Astrocyte of the cerebellum (primary cell): ENCODE results near the gene EPN1.
"Not testable (repeated sequence)": the region's sequence is repeated elsewhere in the genome, so short reads cannot be mapped to it uniquely, and the experiment has no call there.

Experiments used
- DNase-seq: peaks from one replicate; pipeline ENCODE4 v3.0.0-alpha.2; 2011; ENCODE audit warnings: low read depth
- H3K4me3 ChIP-seq: 2 replicates; pipeline ENCODE4 v1.5.1; 2011; ENCODE audit warnings: mild to moderate bottlenecking, low read depth, low read length, moderate library complexity
- in situ Hi-C: cut with HindIII; loops from 2 replicates; pipeline ENCODE4 v1.10.0; 2017; ENCODE audit warnings: low sequenced_read_pairs
- TF ChIP-seq, protein P1 (sequence below): IDR thresholded peaks from 2 replicates; pipeline ENCODE4 v1.5.1; 2012; ENCODE audit warnings: low read length, low read depth, moderate library complexity, mild to moderate bottlenecking; ENCODE audit errors: missing control alignments

The EPN1 gene

GRCh38 chr19:55720214-55720746 lies 45.3 kb downstream of the EPN1 start:
- TF ChIP-seq, protein P1, sequence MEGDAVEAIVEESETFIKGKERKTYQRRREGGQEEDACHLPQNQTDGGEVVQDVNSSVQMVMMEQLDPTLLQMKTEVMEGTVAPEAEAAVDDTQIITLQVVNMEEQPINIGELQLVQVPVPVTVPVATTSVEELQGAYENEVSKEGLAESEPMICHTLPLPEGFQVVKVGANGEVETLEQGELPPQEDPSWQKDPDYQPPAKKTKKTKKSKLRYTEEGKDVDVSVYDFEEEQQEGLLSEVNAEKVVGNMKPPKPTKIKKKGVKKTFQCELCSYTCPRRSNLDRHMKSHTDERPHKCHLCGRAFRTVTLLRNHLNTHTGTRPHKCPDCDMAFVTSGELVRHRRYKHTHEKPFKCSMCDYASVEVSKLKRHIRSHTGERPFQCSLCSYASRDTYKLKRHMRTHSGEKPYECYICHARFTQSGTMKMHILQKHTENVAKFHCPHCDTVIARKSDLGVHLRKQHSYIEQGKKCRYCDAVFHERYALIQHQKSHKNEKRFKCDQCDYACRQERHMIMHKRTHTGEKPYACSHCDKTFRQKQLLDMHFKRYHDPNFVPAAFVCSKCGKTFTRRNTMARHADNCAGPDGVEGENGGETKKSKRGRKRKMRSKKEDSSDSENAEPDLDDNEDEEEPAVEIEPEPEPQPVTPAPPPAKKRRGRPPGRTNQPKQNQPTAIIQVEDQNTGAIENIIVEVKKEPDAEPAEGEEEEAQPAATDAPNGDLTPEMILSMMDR: no peak
- in situ Hi-C loops: no loop called here
- no peak for DNase-seq

DNA sequence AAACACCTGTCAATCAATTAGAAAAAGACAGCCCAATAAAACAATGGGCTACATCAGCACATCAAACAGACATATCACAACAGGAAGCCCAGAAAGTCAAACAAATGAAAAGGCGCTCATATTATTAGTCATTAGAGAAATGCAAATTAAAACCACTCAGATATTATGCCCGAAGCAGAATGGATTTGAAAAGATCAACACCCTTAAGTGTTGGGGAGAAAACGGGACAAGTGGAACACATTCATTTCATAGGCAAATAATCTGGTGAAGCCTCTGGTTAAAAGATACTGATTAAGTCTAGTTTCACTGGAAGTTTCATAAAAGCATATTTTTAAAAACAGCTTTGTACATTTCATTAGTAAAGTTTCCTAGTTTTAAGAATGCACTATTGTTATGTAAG lies 45.8 kb downstream of the EPN1 start:
- H3K4me3 ChIP-seq: no peak overlapping the region
- in situ Hi-C loops: no loop called here
- TF ChIP-seq, protein P1: no peak

More at GRCh38 chr19:55720214-55720746, 45.3 kb downstream of the EPN1 start:
- H3K4me3 ChIP-seq: no peak overlapping the region

GRCh38 chr19:55723491-55723890 lies 48.5 kb downstream of the EPN1 start:
- TF ChIP-seq, protein P1: no peak
- no peak for DNase-seq
- H3K4me3 ChIP-seq: no peak overlapping the region
- in situ Hi-C loops: no loop called here

More for the DNA sequence above, 45.8 kb downstream of the EPN1 start:
- DNase-seq: no peak

GRCh38 chr19:55730378-55730777 lies 55.4 kb downstream of the EPN1 start:
- in situ Hi-C loops, DNase-seq, H3K4me3 ChIP-seq: not testable (repeated sequence)

- no peak within 1 kb of the TSS for H3K4me3 ChIP-seq
- DNase-seq: no peak
- in situ Hi-C loops: no loop called here
- TF ChIP-seq, protein P1: no peak
These were observed 63.3 kb downstream of the EPN1 start, which contains the start of gene NLRP9 for GRCh38 chr19:55738302-55738701. Gene NLRP9 (minus strand): TSS chr19:55738402. CDS start chr19:55738374, 28 bp downstream.

DNA sequence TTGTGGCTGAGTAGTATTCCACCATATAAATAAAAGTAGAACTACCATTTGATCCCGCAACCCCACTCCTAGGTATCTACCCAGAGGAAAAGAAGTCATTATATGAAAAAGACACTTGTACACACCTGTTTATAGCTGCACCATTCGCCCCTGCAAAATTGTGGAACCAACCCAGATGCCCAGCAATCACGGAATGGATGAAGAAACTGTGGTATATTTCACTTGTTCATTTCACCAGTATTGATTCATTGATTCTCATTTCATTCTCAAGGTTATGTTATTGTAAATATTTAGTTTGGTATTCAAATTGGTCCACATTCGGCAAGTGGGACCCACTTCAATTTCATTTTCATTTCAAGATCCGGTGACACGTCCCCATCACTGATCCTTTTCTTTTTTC lies 75.7 kb downstream of the EPN1 start:
- no peak overlapping the region for H3K4me3 ChIP-seq
- in situ Hi-C loops: no loop called here
- no peak for DNase-seq
- TF ChIP-seq, protein P1: no peak

DNA sequence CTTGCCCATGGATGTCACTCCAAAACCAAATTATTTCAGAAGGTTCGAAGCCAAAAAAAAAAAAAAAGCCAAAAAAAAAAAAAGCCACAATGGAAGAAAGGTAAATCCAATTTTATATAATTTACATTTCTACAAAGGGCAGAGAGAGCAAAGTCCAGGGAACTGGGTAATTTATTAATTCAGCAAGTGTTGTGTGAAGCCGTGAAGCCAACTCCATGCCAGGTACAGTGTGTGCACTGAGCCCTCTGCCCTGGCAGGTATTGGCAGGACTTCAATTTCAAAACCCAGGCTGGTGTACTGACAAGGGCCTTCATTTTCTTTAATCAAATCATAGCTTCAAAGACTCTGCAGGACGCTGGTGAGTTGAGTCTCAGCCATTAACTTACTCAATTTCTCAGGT lies 78.4 kb downstream of the EPN1 start:
- H3K4me3 ChIP-seq: no peak overlapping the region
- no peak for DNase-seq
- TF ChIP-seq, protein P1: no peak
- in situ Hi-C loops: no loop called here

DNA sequence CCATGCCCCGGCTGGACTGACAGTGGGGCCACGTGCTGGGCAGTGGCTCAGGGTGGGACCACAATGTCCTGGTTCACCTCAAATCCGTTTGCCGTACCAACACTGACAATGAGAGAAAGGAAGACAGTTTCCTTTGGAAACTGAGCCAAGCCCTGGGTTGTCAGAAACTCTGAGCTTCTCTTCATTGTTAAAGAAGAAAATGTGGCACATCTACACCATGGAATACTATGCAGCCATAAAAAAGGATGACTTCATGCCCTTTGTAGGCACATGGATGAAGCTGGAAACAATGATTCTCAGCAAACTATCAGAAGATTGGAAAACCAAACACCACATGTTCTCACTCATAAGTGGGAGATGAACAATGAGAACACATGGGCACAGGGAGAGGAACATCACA lies 81.8 kb downstream of the EPN1 start:
- DNase-seq, H3K4me3 ChIP-seq, in situ Hi-C loops: not testable (repeated sequence)

DNA sequence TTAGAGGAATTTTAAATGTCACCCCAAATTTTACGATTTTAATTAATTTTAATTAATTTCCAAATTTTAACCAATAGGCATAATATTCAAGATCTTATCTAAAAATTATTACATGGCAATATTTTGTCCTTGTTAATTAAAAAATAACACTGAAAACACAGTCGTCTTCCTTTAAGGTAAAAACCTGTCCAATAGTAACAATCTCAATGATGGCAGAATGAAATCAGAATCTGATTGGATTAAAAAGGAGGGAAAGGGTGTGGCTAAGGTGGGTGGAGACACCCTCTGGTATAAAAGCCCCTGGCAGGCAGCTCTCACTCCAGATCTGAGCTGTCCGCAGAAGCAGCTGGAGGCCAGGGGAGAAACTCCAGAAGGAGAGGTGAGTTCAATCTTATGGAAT lies 83.8 kb downstream of the EPN1 start, which contains the start of gene RFPL4A:
RFPL4A (plus strand) TSS at position 301 of the 400 bp plus-strand sequence. CDS start 2,704 bp downstream, outside the sequence.
- in situ Hi-C loops, DNase-seq: not testable (repeated sequence)

More for the DNA sequence above, 83.8 kb downstream of the EPN1 start, which contains the start of gene RFPL4A:
- not testable (repeated sequence) for H3K4me3 ChIP-seq
